Measurements from ENCODE around the gene SRSF8. TPM values are rescaled to one million over a fixed set of nuclear protein-coding genes. Genes with fewer than 3 reads are reported as not detected.

The SRSF8 gene
- total RNA-seq, 1 experiment from 2014 or later: 25.1 TPM

- no CpG with 5 or more reads among the region's 2 CpGs for WGBS (ENCODE audit: extremely low coverage, insufficient read length, low lambda C conversion rate)
- no peak overlapping the region for H3K56ac ChIP-seq (ENCODE audit: insufficient read length, low read depth, low read length)
Observed at GRCh38 chr11:95055283-95055897, 11.3 kb upstream of the SRSF8 start.

More at GRCh38 chr11:95055283-95055897, 11.3 kb upstream of the SRSF8 start:
- H3K27ac ChIP-seq (ENCODE audit: insufficient read length, low read depth, low read length): no peak overlapping the region
- H2AFZ ChIP-seq (ENCODE audit: low read length): no peak overlapping the region
- H2BK120ac ChIP-seq (ENCODE audit: low read depth, low read length, poor library complexity, severe bottlenecking): no peak overlapping the region
- H3K27me3 ChIP-seq (ENCODE audit: insufficient read depth, low read length): no peaks in the 10 kb centered on the region
- H3T11ph ChIP-seq (ENCODE audit: low read length): no peak overlapping the region
- Mint-ChIP-seq H3K27me3 (ENCODE audit: low read depth) (peaks cover 44% of the 10 kb centered on the region), H3K36me3 (ENCODE audit: insufficient read depth in 1 of 3, low read depth in 3 of 3) (no peaks in the 10 kb centered on the region), H3K27ac (no peak overlapping the region), H3K4me1 (no peaks in the 10 kb centered on the region), H3K9me3 (no peaks in the 10 kb centered on the region), H3K4me3 (no peak overlapping the region)
- H2AK5ac ChIP-seq (ENCODE audit: insufficient read length, low read length): no peak overlapping the region
- no peak overlapping the region for H2BK15ac ChIP-seq (ENCODE audit: low read depth, low read length)
- H3K18ac ChIP-seq (ENCODE audit: insufficient read length, low read depth, low read length): no peak overlapping the region
- H3K79me2 ChIP-seq (ENCODE audit: insufficient read depth, low read length): no peaks in the 10 kb centered on the region
- no peak for TF ChIP-seq CTCF (conservative IDR thresholded peaks at IDR 0.05)
- no peaks in the 10 kb centered on the region for H3K9me3 ChIP-seq (ENCODE audit: control insufficient read depth, low read depth, low read length)
- H3K23me2 ChIP-seq (ENCODE audit: insufficient read length, low read depth, low read length, poor library complexity, severe bottlenecking): no peaks in the 10 kb centered on the region
- no peaks in the 10 kb centered on the region for H4K20me1 ChIP-seq (ENCODE audit: control insufficient read depth, insufficient read depth, insufficient read length)
- no peak overlapping the region for H3K4me2 ChIP-seq (ENCODE audit: insufficient read depth, insufficient read length, low read length)
- no peak overlapping the region for H3K9ac ChIP-seq (ENCODE audit: extremely low read depth, insufficient read length, low read length)
- no peak overlapping the region for H4K5ac ChIP-seq (ENCODE audit: insufficient read length, low read depth, low read length)
- no peaks in the 10 kb centered on the region for H3K4me1 ChIP-seq (ENCODE audit: insufficient read depth, low read length)
- no peak overlapping the region for H3K14ac ChIP-seq (ENCODE audit: insufficient read depth, low read length)
- H2BK5ac ChIP-seq (ENCODE audit: insufficient read length, low read length): no peak overlapping the region
- no peak overlapping the region for H4K91ac ChIP-seq (ENCODE audit: insufficient read length, low read depth, low read length)
- H3K23ac ChIP-seq (ENCODE audit: insufficient read length, low read depth, low read length): no peak overlapping the region
- DNase-seq: no peak
- no peak overlapping the region for H2BK12ac ChIP-seq (ENCODE audit: insufficient read length, low read depth, low read length)
- H4K8ac ChIP-seq (replicated peaks; ENCODE audit: insufficient read length, low read depth, low read length): no peak overlapping the region
- no peak overlapping the region for H3K4ac ChIP-seq (ENCODE audit: low read depth, low read length)
- no peaks in the 10 kb centered on the region for H3K79me1 ChIP-seq (ENCODE audit: insufficient read depth, low read depth, low read length, poor library complexity, severe bottlenecking)
- H2BK20ac ChIP-seq (ENCODE audit: low read depth, low read length, poor library complexity, severe bottlenecking): no peak overlapping the region
